Colonic mucosa (tissue), 4 donors: ENCODE measurements around the gene ZDHHC21. TPM values are rescaled to one million over a fixed set of nuclear protein-coding genes. Genes with fewer than 3 reads are reported as not detected.
"Not testable (repeated sequence)": the region's sequence is repeated elsewhere in the genome, so short reads cannot be mapped to it uniquely, and the experiment has no call there.

Experiments used
- DNase-seq: peaks from one replicate; pipeline ENCODE4 v3.0.0-alpha.2; 2020
- H3K27ac ChIP-seq: fragments of 200-600 bp; one replicate; pipeline ENCODE4 v1.8.0; 2021
- H3K27me3 ChIP-seq: fragments of 200-600 bp; one replicate; pipeline ENCODE4 v1.8.0; 2021
- H3K36me3 ChIP-seq: fragments of 200-600 bp; one replicate; pipeline ENCODE4 v1.8.0; 2021
- H3K4me1 ChIP-seq: fragments of 200-600 bp; one replicate; pipeline ENCODE4 v1.8.0; 2021; ENCODE audit warnings: mild to moderate bottlenecking
- H3K4me3 ChIP-seq: fragments of 200-600 bp; one replicate; pipeline ENCODE4 v1.8.0; 2021
- H3K9ac ChIP-seq, 2 donors: one replicate each; pipeline ENCODE4 v1.7.0; 2013; ENCODE audit warnings: control low read depth in 2 of 2, low read depth in 2 of 2, low read length in 2 of 2
- H3K9me3 ChIP-seq: fragments of 200-600 bp; one replicate; pipeline ENCODE4 v1.8.0; 2021
- CTCF ChIP-seq: fragments of 200-600 bp; IDR thresholded peaks from one replicate; pipeline ENCODE4 v1.8.0; 2022; ENCODE audit warnings: antibody characterized with exemption, mild to moderate bottlenecking
- intact Hi-C: fragments of 100-400 bp; cut with DNase I; formaldehyde crosslinking; loops from one replicate; pipeline ENCODE4 v1.14.1; 2022
- total RNA-seq, 2 donors: library from RNA; stranded (reverse); fragmentation: NEBNext Ultra II Directional in 1 of 2; extraction: Animal tissue kit (Norgen Biotek cat#: 25700) in 1 of 2; gene quantifications; one replicate each; pipeline ENCODE4 v1.2.1, GENCODE V29; 2021
- donor health status: healthy.
- donor health status: DM: no; HTN: no; CAD: no.
- donor health status: DM: no; HTN: no; CAD: no.

ZDHHC21 gene
- total RNA-seq, 2 donors from 2014 or later: 9.0 to 14.1 TPM

DNA sequence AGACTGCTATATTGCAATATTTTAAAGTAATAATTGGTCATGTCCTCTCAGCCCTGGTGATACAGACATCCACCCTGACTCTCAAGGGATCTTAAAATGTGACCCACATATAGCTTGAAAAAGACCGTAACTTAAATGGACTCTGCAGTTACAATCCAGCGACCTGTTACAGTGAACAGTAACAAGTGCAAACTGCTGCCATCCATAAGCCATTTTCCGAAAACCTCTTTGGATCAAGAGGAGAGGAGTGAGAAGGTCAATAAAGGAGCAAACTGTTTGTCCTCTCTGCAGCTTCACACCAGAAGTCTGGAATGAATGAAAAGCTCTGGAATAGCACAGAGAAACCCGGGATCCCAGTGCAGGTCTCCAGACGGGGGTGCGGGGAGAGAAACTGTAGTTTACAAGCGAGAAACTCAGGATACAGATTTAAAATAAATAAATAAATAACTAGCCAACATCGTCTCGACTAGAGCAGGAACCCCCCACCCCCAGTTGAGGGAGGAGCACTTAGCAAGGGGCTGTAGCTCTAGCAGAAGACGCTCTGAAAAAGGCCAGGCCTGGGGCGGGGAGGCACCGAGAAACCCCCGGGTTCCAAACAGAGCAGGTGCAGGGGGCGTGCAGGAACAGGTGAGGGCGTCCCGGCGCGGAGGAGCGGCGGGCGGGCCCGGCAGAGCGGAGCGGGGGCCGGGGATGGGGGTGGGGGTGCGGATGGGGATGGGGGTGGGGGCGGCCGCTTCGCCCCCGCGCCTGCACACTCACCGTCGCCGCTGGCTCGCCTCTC is 572 bp downstream of the ZDHHC21 start:
- intact Hi-C loops: no loop called here
- DNase-seq: peak; percentile 56
- H3K27ac ChIP-seq: peak overlapping the region; percentile 44
- H3K36me3 ChIP-seq: no peaks in the 10 kb centered on the region
- no peaks in the 10 kb centered on the region for H3K27me3 ChIP-seq
- peak overlapping the region; percentile 85 for H3K4me3 ChIP-seq
- peaks cover 4% of the 10 kb centered on the region for H3K4me1 ChIP-seq
- no peaks in the 10 kb centered on the region for H3K9me3 ChIP-seq
- TF ChIP-seq CTCF: no peak
- peak overlapping the region; percentile 66 to 68 for H3K9ac ChIP-seq

DNA sequence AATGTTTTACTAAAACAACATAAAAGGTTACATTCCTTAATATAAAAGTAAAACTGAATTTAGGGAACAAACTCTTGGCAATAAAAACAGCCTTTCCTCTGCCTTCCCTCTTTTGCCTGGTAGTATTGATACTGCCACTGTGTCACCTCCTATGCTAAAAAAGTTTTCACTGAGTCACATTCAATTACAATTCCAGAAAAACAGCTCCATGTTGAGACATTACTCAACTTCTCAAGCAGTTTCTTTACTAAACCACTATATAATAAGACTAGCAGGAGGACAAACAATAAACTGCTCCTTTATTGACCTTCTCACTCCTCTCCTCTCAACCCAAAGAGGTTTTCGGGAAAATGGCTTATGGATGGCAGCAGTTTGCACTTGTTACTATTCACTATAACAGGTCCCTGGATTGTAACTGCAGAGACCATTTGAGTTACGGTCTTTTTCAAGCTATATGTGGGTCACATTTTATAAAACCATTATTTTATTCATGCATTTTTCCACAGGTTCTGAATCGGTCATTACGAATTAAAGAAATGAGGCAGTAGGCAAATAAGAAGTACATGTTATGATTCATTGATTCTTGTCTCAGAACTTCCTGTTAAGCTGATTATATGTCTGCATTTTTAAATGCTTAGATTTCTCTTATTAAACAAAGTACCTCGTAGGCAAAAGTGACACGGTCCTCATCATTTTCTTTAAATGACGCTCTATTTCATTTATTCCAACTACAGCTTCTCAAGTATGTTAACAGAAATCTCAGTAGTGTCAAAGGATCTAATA is 2.1 kb downstream of the ZDHHC21 start:
- Histone ChIP-seq H3K9ac (no peak overlapping the region), H3K36me3 (no peaks in the 10 kb centered on the region), H3K4me3 (no peak overlapping the region), H3K9me3 (no peaks in the 10 kb centered on the region), H3K27ac (no peak overlapping the region), H3K27me3 (no peaks in the 10 kb centered on the region), H3K4me1 (peaks cover 4% of the 10 kb centered on the region)
- DNase-seq: no peak
- intact Hi-C loops: no loop called here
- no peak for TF ChIP-seq CTCF

GRCh38 chr9:14687042-14687719 is 6.1 kb downstream of the ZDHHC21 start:
- intact Hi-C loops: no loop called here
- H3K4me1 ChIP-seq: peaks cover 4% of the 10 kb centered on the region
- no peaks in the 10 kb centered on the region for H3K36me3 ChIP-seq
- no peaks in the 10 kb centered on the region for H3K9me3 ChIP-seq
- TF ChIP-seq CTCF: no peak
- DNase-seq: no peak
- H3K27me3 ChIP-seq: no peaks in the 10 kb centered on the region
- no peak overlapping the region for H3K9ac ChIP-seq
- no peak overlapping the region for H3K27ac ChIP-seq
- no peak overlapping the region for H3K4me3 ChIP-seq

GRCh38 chr9:14686168-14686567 is 7.1 kb downstream of the ZDHHC21 start:
- Histone ChIP-seq H3K4me3 (no peak overlapping the region), H3K9ac (no peak overlapping the region), H3K27ac (no peak overlapping the region), H3K36me3 (no peaks in the 10 kb centered on the region), H3K9me3 (no peaks in the 10 kb centered on the region), H3K27me3 (no peaks in the 10 kb centered on the region), H3K4me1 (no peaks in the 10 kb centered on the region)
- TF ChIP-seq CTCF: no peak
- no peak for DNase-seq
- intact Hi-C loops: no loop called here

DNA sequence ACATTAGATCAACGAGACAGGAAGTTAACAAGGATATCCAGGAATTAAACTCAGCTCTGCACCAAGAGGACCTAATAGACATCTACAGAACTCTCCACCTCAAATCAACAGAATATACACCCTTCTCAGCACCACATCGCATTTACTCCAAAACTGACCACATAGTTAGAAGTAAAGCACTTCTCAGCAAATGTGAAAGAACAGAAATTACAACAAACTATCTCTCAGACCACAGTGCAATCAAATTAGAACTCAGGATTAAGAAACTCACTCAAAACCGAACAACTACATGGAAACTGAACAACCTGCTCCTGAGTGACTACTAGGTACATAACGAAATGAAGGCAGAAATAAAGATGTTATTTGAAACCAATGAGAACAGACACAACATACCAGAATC is 10.6 kb downstream of the ZDHHC21 start:
- H3K27ac ChIP-seq, H3K4me3 ChIP-seq, intact Hi-C loops, H3K27me3 ChIP-seq, H3K9ac ChIP-seq, DNase-seq, H3K4me1 ChIP-seq, H3K36me3 ChIP-seq, H3K9me3 ChIP-seq: not testable (repeated sequence)
